Epithelial cell of proximal tubule (primary cell): ENCODE data around the gene TFE3. TPM values are rescaled to one million over a fixed set of nuclear protein-coding genes. Genes with fewer than 3 reads are reported as not detected.

Experiments used
- DNase-seq: peaks from one replicate; pipeline ENCODE4 v3.0.0-alpha.2; 2011; ENCODE audit warnings: low read depth
- H3K4me3 ChIP-seq: 2 replicates; pipeline ENCODE4 v1.5.1; 2011; ENCODE audit warnings: low read depth, mild to moderate bottlenecking, low read length
- CTCF ChIP-seq: conservative IDR thresholded peaks from 2 replicates; pipeline ENCODE4 v1.5.1; 2012; ENCODE audit warnings: low read depth, mild to moderate bottlenecking, low read length
- total RNA-seq: library from RNA; depleted of rRNA; stranded (reverse); fragments of >200 nt; gene quantifications from 2 replicates; pipeline ENCODE4 v1.2.3, GENCODE V29; 2015

Gene TFE3
- total RNA-seq, 1 donor from 2014 or later: 51.8 TPM

GRCh38 chrX:49000636-49001035 lies 42.5 kb downstream of the TFE3 start:
- no peak for DNase-seq
- H3K4me3 ChIP-seq: peak overlapping the region; percentile 84
- TF ChIP-seq CTCF: no peak

- no peak for DNase-seq
- no peak overlapping the region for H3K4me3 ChIP-seq
- no peak for TF ChIP-seq CTCF
Observed at GRCh38 chrX:48999030-48999429, 44.1 kb downstream of the TFE3 start.

GRCh38 chrX:48998391-48998790 lies 44.8 kb downstream of the TFE3 start:
- TF ChIP-seq CTCF: no peak
- H3K4me3 ChIP-seq: no peak overlapping the region
- DNase-seq: no peak

- DNase-seq: no peak
- TF ChIP-seq CTCF: no peak
- H3K4me3 ChIP-seq: no peak overlapping the region
Observed at GRCh38 chrX:48997865-48998264, 45.3 kb downstream of the TFE3 start.

GRCh38 chrX:48997455-48997854 lies 45.7 kb downstream of the TFE3 start:
- no peak for DNase-seq
- H3K4me3 ChIP-seq: no peak overlapping the region
- TF ChIP-seq CTCF: no peak

- no peak for DNase-seq
- H3K4me3 ChIP-seq: no peak overlapping the region
- no peak for TF ChIP-seq CTCF
Observed at GRCh38 chrX:48996969-48997368, 46.2 kb downstream of the TFE3 start.

GRCh38 chrX:48992341-48992740 lies 50.8 kb downstream of the TFE3 start:
- no peak for TF ChIP-seq CTCF
- no peak overlapping the region for H3K4me3 ChIP-seq
- DNase-seq: no peak
